NOMO-1 treated with DMSO at 0.1 percent for 48 hours (cell line): ENCODE measurements around the gene GAK.

ENCODE experiments used
- DNase-seq: peaks from one replicate; lab custom pipeline; 2025; ENCODE audit not compliant: unreplicated experiment; lab: John Stamatoyannopoulos, UW

The GAK gene

GRCh38 chr4:892780-893179 lies 39.3 kb downstream of the GAK start:
- DNase-seq: no peak

GRCh38 chr4:891747-892146 lies 40.4 kb downstream of the GAK start:
- no peak for DNase-seq

GRCh38 chr4:890036-890695 lies 42.0 kb downstream of the GAK start:
- DNase-seq: no peak

- DNase-seq: no peak
These were observed 42.6 kb downstream of the GAK start for GRCh38 chr4:889516-889915.

- DNase-seq: no peak
These were observed 44.1 kb downstream of the GAK start for GRCh38 chr4:888029-888428.

- no peak for DNase-seq
These were observed 44.9 kb downstream of the GAK start for GRCh38 chr4:887034-887763.

GRCh38 chr4:886244-886643 lies 45.9 kb downstream of the GAK start:
- DNase-seq: no peak

GRCh38 chr4:885353-885752 lies 46.8 kb downstream of the GAK start:
- DNase-seq: no peak

GRCh38 chr4:884896-885295 lies 47.2 kb downstream of the GAK start:
- no peak for DNase-seq

- no peak for DNase-seq
These were observed 47.9 kb downstream of the GAK start for GRCh38 chr4:884259-884658.

GRCh38 chr4:883377-884095 lies 48.6 kb downstream of the GAK start:
- DNase-seq: no peak

- no peak for DNase-seq
These were observed 49.5 kb downstream of the GAK start for GRCh38 chr4:882646-883045.

- DNase-seq: no peak
These were observed 50.4 kb downstream of the GAK start for GRCh38 chr4:881709-882108.

- DNase-seq: no peak
These were observed 51.3 kb downstream of the GAK start for GRCh38 chr4:880684-881405.

GRCh38 chr4:879729-880077 lies 52.4 kb downstream of the GAK start:
- DNase-seq: no peak

- DNase-seq: no peak
These were observed 53.1 kb downstream of the GAK start for GRCh38 chr4:878796-879728.

GRCh38 chr4:877502-877901 lies 54.6 kb downstream of the GAK start:
- DNase-seq: no peak

GRCh38 chr4:876780-877179 lies 55.3 kb downstream of the GAK start:
- DNase-seq: no peak

GRCh38 chr4:875818-876423 lies 56.2 kb downstream of the GAK start:
- no peak for DNase-seq
